NB4 (cell line): ENCODE data around the gene ZNF391.
"Not testable (repeated sequence)": the region's sequence is repeated elsewhere in the genome, so short reads cannot be mapped to it uniquely, and the experiment has no call there.

Experiments
- DNase-seq: peaks from one replicate; pipeline ENCODE4 v3.0.0; 2010; ENCODE audit warnings: low read depth
- H3K4me3 ChIP-seq: one replicate; pipeline ENCODE4 v1.5.1; 2011; ENCODE audit warnings: mild to moderate bottlenecking, low read depth, low read length, moderate library complexity
- CTCF ChIP-seq: IDR thresholded peaks from one replicate; pipeline ENCODE4 v1.5.1; 2012; ENCODE audit warnings: low read depth, low read length
- MAX ChIP-seq: IDR thresholded peaks from 2 replicates; pipeline ENCODE4 v1.6.1; 2011; ENCODE audit warnings: low read depth, low read length
- MYC ChIP-seq: IDR thresholded peaks from 2 replicates; pipeline ENCODE4 v1.6.1; 2011; ENCODE audit warnings: low read depth, low read length
- POLR2A ChIP-seq: IDR thresholded peaks from 2 replicates; pipeline ENCODE4 v1.6.1; 2011; ENCODE audit warnings: mild to moderate bottlenecking; ENCODE audit not compliant: insufficient read length; ENCODE audit errors: extremely low read depth

ZNF391 gene

GRCh38 chr6:27374824-27375612, 13.5 kb upstream of the ZNF391 start:
- peak overlapping the region; percentile 58 for H3K4me3 ChIP-seq
- TF ChIP-seq POLR2A (no peak), CTCF (no peak), MAX (no peak), MYC (no peak)
- DNase-seq, result peak; percentile 84

GRCh38 chr6:27375613-27376079, 12.9 kb upstream of the ZNF391 start:
- DNase-seq, result peak; percentile 76
- TF ChIP-seq CTCF (peak; percentile 5), POLR2A (no peak)

GRCh38 chr6:27378406-27378805, 10.2 kb upstream of the ZNF391 start:
- H3K4me3 ChIP-seq, DNase-seq: not testable (repeated sequence)

More at GRCh38 chr6:27375613-27376079, 12.9 kb upstream of the ZNF391 start:
- H3K4me3 ChIP-seq, result peak overlapping the region; percentile 58

GRCh38 chr6:27381001-27381400, 7.6 kb upstream of the ZNF391 start:
- DNase-seq, H3K4me3 ChIP-seq: not testable (repeated sequence)

- H3K4me3 ChIP-seq, result no peak overlapping the region
- no peak for DNase-seq
- TF ChIP-seq MYC (no peak), MAX (no peak), POLR2A (no peak), CTCF (no peak)
These were observed 5.5 kb upstream of the ZNF391 start for GRCh38 chr6:27383011-27383410.

GRCh38 chr6:27383481-27383880, 5.1 kb upstream of the ZNF391 start:
- no peak overlapping the region for H3K4me3 ChIP-seq
- DNase-seq, result no peak
- TF ChIP-seq MYC (no peak), MAX (no peak), POLR2A (no peak), CTCF (no peak)

GRCh38 chr6:27392623-27393022, 4.1 kb downstream of the ZNF391 start:
- DNase-seq, result no peak
- H3K4me3 ChIP-seq, result no peak overlapping the region
- no peak for TF ChIP-seq MYC
- TF ChIP-seq POLR2A, result no peak
- TF ChIP-seq CTCF, result no peak
- no peak for TF ChIP-seq MAX
